NCI-H774 (cell line): Measurements from ENCODE around the gene GLDN.

Experiments
- DNase-seq: peaks from one replicate; lab custom pipeline; 2025; lab: John Stamatoyannopoulos, UW

The GLDN gene

GRCh38 chr15:51356983-51357382 is 15.5 kb downstream of the GLDN start:
- no peak for DNase-seq

GRCh38 chr15:51359981-51360380 is 18.5 kb downstream of the GLDN start:
- DNase-seq, result no peak

DNA sequence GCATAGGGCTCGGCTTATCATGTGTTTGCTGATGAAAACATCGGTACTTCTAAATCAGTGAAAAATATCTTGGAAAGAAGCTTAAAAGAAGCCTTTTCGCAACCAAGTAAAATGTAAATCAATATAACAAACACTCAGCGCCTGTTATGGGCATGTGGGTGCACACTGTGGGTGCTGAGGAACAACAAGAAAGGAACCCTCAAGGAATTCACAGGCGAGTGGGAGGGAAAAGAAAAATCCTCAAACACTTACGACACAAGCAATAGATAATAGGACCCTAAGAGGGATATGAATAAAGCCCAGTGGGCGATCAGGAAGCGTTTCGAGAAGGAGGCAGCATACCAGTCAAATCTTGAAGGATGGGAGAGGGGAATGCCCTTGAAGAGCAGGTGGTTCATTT is 21.9 kb downstream of the GLDN start:
- DNase-seq, result no peak

- no peak for DNase-seq
These were observed 24.0 kb downstream of the GLDN start for GRCh38 chr15:51365417-51365816.

- DNase-seq, result no peak
These were observed 24.6 kb downstream of the GLDN start for GRCh38 chr15:51366071-51366470.

- DNase-seq, result peak; percentile 30
These were observed 25.5 kb downstream of the GLDN start for GRCh38 chr15:51366920-51367319.

DNA sequence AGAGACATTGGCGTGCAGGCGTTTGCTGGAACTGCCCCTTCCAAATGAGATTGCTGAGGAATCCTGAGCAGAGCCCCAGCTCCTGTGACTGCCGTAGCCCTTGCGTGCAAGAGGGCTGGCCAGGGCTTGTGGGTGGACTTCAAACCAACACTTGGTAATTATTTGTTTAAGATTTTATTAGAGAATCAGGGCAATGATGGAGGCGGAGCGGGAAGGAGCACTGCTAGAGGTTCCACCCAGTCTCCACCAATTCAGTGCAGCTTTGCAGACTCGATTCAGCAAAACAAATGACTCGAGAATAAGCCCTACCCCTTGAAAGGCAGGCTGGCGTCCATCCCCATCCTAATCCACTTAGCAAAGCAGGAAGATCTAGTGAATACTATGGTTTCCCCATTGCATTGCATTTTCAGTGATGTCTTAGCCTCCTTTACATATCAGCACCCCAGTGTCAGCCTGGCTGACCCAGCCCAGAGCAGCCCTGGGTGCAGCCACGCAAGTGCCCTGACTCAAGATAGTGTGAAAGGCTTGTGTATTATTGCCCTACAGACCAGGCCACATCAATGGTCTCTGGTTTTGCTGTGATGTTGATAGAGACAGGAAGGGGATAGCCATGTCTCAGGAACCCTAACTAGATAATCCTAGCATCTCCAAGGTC is 26.0 kb downstream of the GLDN start:
- DNase-seq, result no peak

GRCh38 chr15:51368307-51368706 is 26.9 kb downstream of the GLDN start:
- DNase-seq, result no peak

DNA sequence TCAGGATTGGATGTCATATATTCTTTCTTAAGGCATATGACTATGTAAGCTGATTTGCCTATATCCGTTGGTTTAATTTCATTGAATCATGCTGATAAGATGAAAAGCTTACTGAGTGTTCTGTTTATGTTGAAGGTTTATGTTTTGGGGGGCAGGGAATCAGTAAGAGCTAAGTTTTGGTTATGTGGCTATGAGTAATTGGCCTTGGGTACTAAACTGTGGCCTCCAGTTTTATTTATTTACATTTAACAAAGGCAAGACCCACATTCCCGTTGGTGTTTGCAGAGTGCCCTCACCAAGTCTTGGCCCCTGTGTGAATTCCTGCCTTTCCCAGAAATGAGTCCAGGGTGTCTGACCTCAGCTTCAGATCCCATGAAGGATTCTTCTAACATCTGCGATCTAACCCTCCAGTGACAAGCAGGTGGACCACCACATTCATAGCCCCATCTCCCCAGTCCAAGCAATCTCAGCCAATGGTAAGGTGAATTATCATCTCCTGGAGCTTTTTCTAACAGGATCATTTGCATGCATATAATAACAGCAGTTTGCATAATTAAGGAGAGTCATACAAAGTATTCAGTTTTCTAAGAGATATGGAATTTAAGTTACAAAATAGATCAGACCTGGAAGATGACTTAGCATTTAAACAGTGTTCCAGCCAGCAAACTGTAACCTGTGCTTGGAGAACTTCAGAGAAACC is 27.4 kb downstream of the GLDN start:
- no peak for DNase-seq

- DNase-seq, result no peak
These were observed 28.0 kb downstream of the GLDN start for GRCh38 chr15:51369451-51369761.

DNA sequence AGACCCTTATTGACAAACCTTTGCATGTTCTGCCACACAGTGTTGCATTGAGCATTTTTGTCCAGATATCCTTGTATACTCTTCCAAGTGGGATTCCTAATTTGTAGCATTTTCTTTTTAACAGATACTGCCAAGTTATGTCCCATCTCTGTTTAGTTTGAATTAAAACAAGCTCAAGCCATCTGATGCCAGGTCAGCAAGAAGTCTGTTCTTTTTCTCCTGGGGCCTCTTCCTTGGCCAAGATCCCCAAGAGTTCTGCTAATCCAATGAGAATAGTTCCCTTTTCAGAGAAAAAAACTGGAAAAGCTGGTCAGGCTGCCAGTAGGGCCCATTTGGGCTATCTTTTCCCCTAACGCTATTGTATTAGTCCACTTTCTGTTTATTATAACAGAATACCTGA is 29.8 kb downstream of the GLDN start:
- DNase-seq, result no peak

DNA sequence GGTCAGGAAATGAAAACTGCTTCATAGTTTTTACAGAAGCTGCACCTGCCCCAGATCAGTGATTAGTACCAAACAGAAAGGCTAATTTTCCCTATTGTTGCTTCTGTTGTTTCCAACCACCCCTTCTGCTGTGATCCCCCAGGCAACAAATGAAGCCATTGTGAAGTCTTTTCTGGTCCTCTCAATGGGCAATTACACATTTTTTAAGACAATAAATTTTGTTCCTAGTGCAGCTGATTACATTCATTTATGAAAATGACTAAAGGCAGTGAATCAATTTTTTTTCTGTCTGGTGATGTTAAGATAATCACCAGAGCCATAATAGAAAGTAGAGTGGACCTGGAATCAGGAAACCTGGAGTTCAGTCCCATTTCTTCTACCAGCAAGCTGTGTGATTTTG is 32.7 kb downstream of the GLDN start:
- peak; percentile 87 for DNase-seq

GRCh38 chr15:51375966-51376640 is 34.6 kb downstream of the GLDN start:
- DNase-seq, result peak; percentile 17

- no peak for DNase-seq
These were observed 35.8 kb downstream of the GLDN start for GRCh38 chr15:51377038-51377786.

DNA sequence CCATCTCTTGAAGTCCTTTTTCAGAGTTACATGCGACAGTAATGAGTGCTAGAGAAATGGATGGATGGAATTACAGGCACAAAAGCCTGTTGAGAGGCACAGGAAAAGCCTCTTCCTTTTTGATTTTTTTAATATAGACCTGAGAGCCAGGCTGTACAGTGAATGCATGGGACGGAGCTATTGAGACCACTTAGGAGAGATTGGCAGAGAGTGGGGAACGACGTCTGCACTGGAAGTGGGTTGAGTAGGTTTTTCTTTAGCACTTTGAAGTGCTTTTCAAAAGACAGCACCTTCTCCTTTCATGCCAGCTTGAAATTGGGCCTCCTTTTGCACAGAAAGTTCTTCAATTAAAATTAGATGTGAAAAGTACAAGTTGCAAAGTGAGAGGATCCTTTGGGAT is 37.0 kb downstream of the GLDN start:
- DNase-seq, result no peak

- no peak for DNase-seq
These were observed 37.9 kb downstream of the GLDN start for GRCh38 chr15:51379390-51379789.

- peak; percentile 69 for DNase-seq
These were observed 39.7 kb downstream of the GLDN start for GRCh38 chr15:51380999-51381806.

GRCh38 chr15:51382787-51383186 is 41.3 kb downstream of the GLDN start:
- no peak for DNase-seq

GRCh38 chr15:51386029-51386428 is 44.6 kb downstream of the GLDN start:
- DNase-seq, result no peak

DNA sequence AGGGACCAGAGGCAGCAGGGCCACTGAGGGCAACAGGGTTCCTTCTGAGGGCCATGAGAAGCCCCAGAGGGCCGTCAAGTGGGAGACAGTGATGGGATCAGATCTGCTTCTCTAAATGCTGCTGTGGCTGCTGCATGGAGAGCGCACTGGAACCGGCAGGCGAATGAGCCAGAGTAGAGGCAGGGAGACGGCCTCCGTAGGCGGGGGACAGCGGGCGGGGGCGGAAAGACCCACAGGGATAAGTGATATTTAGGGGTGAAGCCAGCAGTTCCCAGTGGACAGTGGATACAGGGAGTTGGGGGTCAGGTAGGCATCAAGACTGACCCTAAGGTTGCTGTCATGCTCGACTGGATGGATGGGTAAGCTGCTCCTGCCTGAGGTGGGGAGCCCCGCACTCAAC is 45.0 kb downstream of the GLDN start:
- no peak for DNase-seq

DNA sequence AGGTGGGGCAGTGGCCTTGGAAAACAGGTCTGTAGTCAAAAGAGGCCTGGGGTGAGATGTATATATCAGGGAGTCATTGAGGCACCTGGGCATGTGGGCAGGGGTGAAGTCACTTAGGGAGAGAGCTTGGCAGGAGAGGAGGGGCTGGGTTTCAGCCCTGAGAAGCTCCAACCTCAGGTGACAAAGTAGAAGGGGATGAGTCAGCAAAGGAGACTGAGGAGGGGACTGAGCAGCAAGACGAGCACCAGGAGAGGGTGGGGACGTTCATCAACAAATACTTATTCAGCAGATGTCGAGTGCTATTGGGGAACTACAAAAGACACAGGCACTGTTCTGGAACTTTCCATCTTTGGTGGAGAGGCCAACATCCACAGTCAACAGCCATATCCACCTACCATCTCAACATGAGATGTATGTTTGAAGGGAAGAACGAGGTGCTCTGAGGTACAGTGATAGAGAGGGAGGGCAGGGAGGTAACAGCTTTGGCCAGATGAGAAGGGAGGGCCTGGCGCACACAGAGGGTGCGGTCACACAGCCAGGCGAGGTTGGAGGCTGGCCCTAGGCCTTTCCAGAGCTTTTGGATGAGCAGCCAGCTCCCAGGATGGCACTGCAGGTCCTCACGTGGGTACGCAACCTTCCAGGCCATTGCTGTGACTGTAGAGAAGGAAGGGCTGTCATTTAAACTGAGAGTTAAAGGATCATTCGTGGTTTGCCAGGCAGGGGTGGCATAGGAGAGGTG is 45.7 kb downstream of the GLDN start:
- no peak for DNase-seq
